A673 (cell line): ENCODE data around the gene PCCA.

ENCODE experiments used
- EZH2 ChIP-seq: fragments of 200-600 bp; sonication (generic); IDR thresholded peaks from 2 replicates; pipeline ENCODE4 v1.6.1; 2017; ENCODE audit warnings: borderline replicate concordance, low read depth, mild to moderate bottlenecking, mixed read lengths, antibody characterized with exemption, low read length; ENCODE audit not compliant: poor library complexity, severe bottlenecking
- TF ChIP-seq, protein P1 (sequence below): fragments of 300-800, 200-600 bp; sonication (generic); conservative IDR thresholded peaks from 2 replicates; pipeline ENCODE4 v1.5.1; 2017; ENCODE audit warnings: low read depth, mild to moderate bottlenecking, antibody characterized with exemption, low read length, moderate library complexity, mixed read lengths

DNA sequence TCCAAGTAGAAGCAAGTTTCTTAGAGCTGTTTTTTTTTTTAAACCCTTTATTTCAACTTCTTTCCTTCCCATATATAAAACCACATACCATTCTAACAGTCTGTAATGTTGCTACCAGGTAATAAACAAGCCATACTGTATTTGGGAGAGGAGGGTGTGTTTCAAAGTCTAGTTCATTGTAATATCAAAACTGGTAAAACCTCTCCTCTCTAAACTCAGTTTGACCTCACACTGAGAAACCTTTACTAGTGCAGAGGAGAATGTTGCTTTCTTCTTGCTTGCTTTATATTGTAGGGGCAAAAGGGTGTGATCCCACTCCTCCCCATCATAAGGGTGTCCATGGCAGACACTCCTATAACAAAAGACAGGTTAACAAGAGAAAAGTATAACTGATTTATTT lies 344.6 kb downstream of the PCCA start:
- TF ChIP-seq, protein P1, sequence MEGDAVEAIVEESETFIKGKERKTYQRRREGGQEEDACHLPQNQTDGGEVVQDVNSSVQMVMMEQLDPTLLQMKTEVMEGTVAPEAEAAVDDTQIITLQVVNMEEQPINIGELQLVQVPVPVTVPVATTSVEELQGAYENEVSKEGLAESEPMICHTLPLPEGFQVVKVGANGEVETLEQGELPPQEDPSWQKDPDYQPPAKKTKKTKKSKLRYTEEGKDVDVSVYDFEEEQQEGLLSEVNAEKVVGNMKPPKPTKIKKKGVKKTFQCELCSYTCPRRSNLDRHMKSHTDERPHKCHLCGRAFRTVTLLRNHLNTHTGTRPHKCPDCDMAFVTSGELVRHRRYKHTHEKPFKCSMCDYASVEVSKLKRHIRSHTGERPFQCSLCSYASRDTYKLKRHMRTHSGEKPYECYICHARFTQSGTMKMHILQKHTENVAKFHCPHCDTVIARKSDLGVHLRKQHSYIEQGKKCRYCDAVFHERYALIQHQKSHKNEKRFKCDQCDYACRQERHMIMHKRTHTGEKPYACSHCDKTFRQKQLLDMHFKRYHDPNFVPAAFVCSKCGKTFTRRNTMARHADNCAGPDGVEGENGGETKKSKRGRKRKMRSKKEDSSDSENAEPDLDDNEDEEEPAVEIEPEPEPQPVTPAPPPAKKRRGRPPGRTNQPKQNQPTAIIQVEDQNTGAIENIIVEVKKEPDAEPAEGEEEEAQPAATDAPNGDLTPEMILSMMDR: no peak
- no peak for TF ChIP-seq EZH2
